IMR-90 (cell line): Measurements from ENCODE around the gene CNNM1. TPM values are rescaled to one million over a fixed set of nuclear protein-coding genes. Genes with fewer than 3 reads are reported as not detected.

Experiments
- ATAC-seq: fragments of 200-7000 bp; cut with Tn5 transposase; 2 replicates; pipeline ENCODE4 v1.9.1; 2020; ENCODE audit warnings: low read depth, mild to moderate bottlenecking, moderate library complexity
- BruUV-seq: library from RNA; stranded (reverse); fragments of 400-500 nt; replicated peaks from 2 replicates; lab custom pipeline; 2021; lab: Mats Ljungman, UMichigan
- CTCF ChIA-PET: fragments of 300-600 bp; formaldehyde crosslinking; extraction: SDS; loops from one replicate; lab custom pipeline; 2021; ENCODE audit warnings: antibody characterized with exemption; lab: Yijun Ruan, JAX
- POLR2A ChIA-PET: fragments of 300-600 bp; sonication (Branson Sonifier 250); formaldehyde crosslinking; loops from one replicate; lab custom pipeline; 2022; ENCODE audit warnings: antibody characterized with exemption; ENCODE audit not compliant: unreplicated experiment; lab: Charles Lee
- DNase-seq: peaks from one replicate; pipeline ENCODE4 v3.0.0; 2013
- H2AFZ ChIP-seq: replicated peaks from 2 replicates; pipeline ENCODE3; 2013; ENCODE audit warnings: low read length, mild to moderate bottlenecking; ENCODE audit not compliant: poor library complexity
- H2AK5ac ChIP-seq: 2 replicates; pipeline ENCODE4 v1.6.1; 2013; ENCODE audit warnings: low read depth, low read length, inconsistent platforms
- H2AK9ac ChIP-seq: replicated peaks from 2 replicates; pipeline ENCODE3; 2013; ENCODE audit warnings: mild to moderate bottlenecking, low read depth, low read length, moderate library complexity; ENCODE audit not compliant: poor library complexity
- H2BK120ac ChIP-seq: 2 replicates; pipeline ENCODE4 v1.6.1; 2013; ENCODE audit warnings: low read depth, low read length, inconsistent platforms
- H2BK15ac ChIP-seq: 3 replicates; pipeline ENCODE4 v1.6.1; 2013; ENCODE audit warnings: low read depth, low read length, inconsistent platforms
- H2BK20ac ChIP-seq: 2 replicates; pipeline ENCODE4 v1.6.1; 2013; ENCODE audit warnings: low read depth, mild to moderate bottlenecking, inconsistent platforms, low read length, moderate library complexity
- H2BK5ac ChIP-seq: 2 replicates; pipeline ENCODE4 v1.6.1; 2013; ENCODE audit warnings: mild to moderate bottlenecking, low read depth, low read length, inconsistent platforms; ENCODE audit not compliant: poor library complexity, severe bottlenecking
- H3K14ac ChIP-seq: replicated peaks from 2 replicates; pipeline ENCODE4 v1.6.1; 2013; ENCODE audit warnings: low read depth, low read length, inconsistent platforms
- H3K18ac ChIP-seq: 2 replicates; pipeline ENCODE4 v1.6.1; 2013; ENCODE audit warnings: low read depth, low read length, control low read depth
- H3K23ac ChIP-seq: 2 replicates; pipeline ENCODE4 v1.6.1; 2013; ENCODE audit warnings: low read depth, low read length, inconsistent platforms
- H3K27ac ChIP-seq: 2 replicates; pipeline ENCODE4 v1.5.1; 2013; ENCODE audit warnings: mild to moderate bottlenecking, control low read depth, low read length; ENCODE audit not compliant: insufficient read depth
- H3K27me3 ChIP-seq: 2 replicates; pipeline ENCODE4 v1.6.1; 2013; ENCODE audit warnings: low read length; ENCODE audit not compliant: control insufficient read depth, insufficient read depth
- H3K36me3 ChIP-seq: 2 replicates; pipeline ENCODE4 v1.6.1; 2013; ENCODE audit warnings: low read length, mixed read lengths; ENCODE audit not compliant: control insufficient read depth, insufficient read depth
- H3K4ac ChIP-seq: 2 replicates; pipeline ENCODE4 v1.6.1; 2013; ENCODE audit warnings: low read depth, low read length, inconsistent platforms
- H3K4me1 ChIP-seq: 2 replicates; pipeline ENCODE4 v1.6.1; 2013; ENCODE audit warnings: low read length, mixed read lengths; ENCODE audit not compliant: control insufficient read depth, insufficient read depth
- H3K4me2 ChIP-seq: 2 replicates; pipeline ENCODE4 v1.6.1; 2013; ENCODE audit warnings: low read depth, mild to moderate bottlenecking, control low read depth, low read length, moderate library complexity
- H3K4me3 ChIP-seq: 2 replicates; pipeline ENCODE4 v1.5.1; 2013; ENCODE audit warnings: low read depth, mild to moderate bottlenecking, control low read depth, low read length, moderate library complexity; ENCODE audit not compliant: insufficient read depth
- H3K56ac ChIP-seq: 2 replicates; pipeline ENCODE4 v1.6.1; 2013; ENCODE audit warnings: low read length, inconsistent platforms; ENCODE audit not compliant: insufficient read depth; ENCODE audit errors: extremely low read depth
- H3K79me1 ChIP-seq, 2 experiments: 2 replicates each; pipeline ENCODE4 v1.6.1; 2013; ENCODE audit warnings: low read length in 2 of 2, inconsistent platforms in 1 of 2, low read depth in 1 of 2
- H3K9ac ChIP-seq: 2 replicates; pipeline ENCODE4 v1.6.1; 2013; ENCODE audit warnings: low read depth, low read length, control low read depth
- H3K9me1 ChIP-seq: 2 replicates; pipeline ENCODE4 v1.6.1; 2013; ENCODE audit warnings: low read length, inconsistent platforms; ENCODE audit not compliant: insufficient read depth
- H3K9me3 ChIP-seq: 2 replicates; pipeline ENCODE4 v1.6.1; 2013; ENCODE audit warnings: low read length; ENCODE audit not compliant: control insufficient read depth, insufficient read depth
- H4K20me1 ChIP-seq: 2 replicates; pipeline ENCODE4 v1.6.1; 2013; ENCODE audit warnings: low read length, inconsistent platforms; ENCODE audit not compliant: insufficient read depth
- H4K5ac ChIP-seq: 2 replicates; pipeline ENCODE4 v1.6.1; 2013; ENCODE audit warnings: mild to moderate bottlenecking, low read depth, low read length, control low read depth
- H4K8ac ChIP-seq, 2 experiments: 2 replicates each; pipeline ENCODE4 v1.6.1; 2013; ENCODE audit warnings: low read depth in 2 of 2, low read length in 2 of 2, control low read depth in 1 of 2, inconsistent platforms in 1 of 2
- H4K91ac ChIP-seq: 2 replicates; pipeline ENCODE4 v1.6.1; 2013; ENCODE audit warnings: low read depth, low read length, inconsistent platforms; ENCODE audit not compliant: insufficient read depth
- CEBPB ChIP-seq: IDR thresholded peaks from 2 replicates; pipeline ENCODE4 v1.6.1; 2012; ENCODE audit warnings: low read depth, low read length, improper control_type of control experiment
- FOS ChIP-seq: fragments of 150-350 bp; IDR thresholded peaks from 2 replicates; pipeline ENCODE4 v1.6.1; 2016; ENCODE audit warnings: low read depth, low read length
- MAFK ChIP-seq: IDR thresholded peaks from 2 replicates; pipeline ENCODE4 v1.6.1; 2012; ENCODE audit warnings: low read depth, low read length, improper control_type of control experiment
- MAZ ChIP-seq: IDR thresholded peaks from 2 replicates; pipeline ENCODE4 v1.6.1; 2012; ENCODE audit warnings: low read depth, mild to moderate bottlenecking, low read length, improper control_type of control experiment, moderate library complexity, borderline replicate concordance
- POLR2A ChIP-seq: IDR thresholded peaks from 2 replicates; pipeline ENCODE4 v1.6.1; 2012; ENCODE audit warnings: mild to moderate bottlenecking, low read depth, low read length
- WGBS, 2 experiments: methylation state at CpG; one replicate each; pipeline versions ENCODE4 v1.1.5 to v1.1.7; 2013; ENCODE audit warnings: missing lambda C conversion rate in 2 of 2; ENCODE audit not compliant: insufficient read length in 1 of 2; ENCODE audit errors: extremely low coverage in 2 of 2; 5-methylcytosine and 5-hydroxymethylcytosine counted together
- dilution Hi-C: fragments of 300-500 bp; cut with HindIII; formaldehyde crosslinking; loops from one replicate; pipeline ENCODE4 v1.14.3; 2018; ENCODE audit warnings: low sequenced_read_pairs; ENCODE audit not compliant: unreplicated experiment
- in situ Hi-C: fragments of 300-500 bp; cut with MboI; formaldehyde crosslinking; loops from 3 replicates; pipeline ENCODE4 v1.14.3; 2019; ENCODE audit warnings: low sequenced_read_pairs, inconsistent platforms, mixed read lengths
- intact Hi-C: fragments of 100-400 bp; cut with micrococcal nuclease; formaldehyde crosslinking; loops from 2 replicates; pipeline ENCODE4 v1.10.0; 2022
- polyA plus RNA-seq, 3 experiments: library from polyadenylated mRNA; depleted of rRNA; stranded (reverse); fragments of >200 nt; gene quantifications; 2 replicates each; pipeline ENCODE4 v1.2.3, GENCODE V29; 2012; ENCODE audit warnings: low replicate concordance in 1 of 3
- total RNA-seq: library from RNA; depleted of rRNA; stranded (reverse); fragments of >200 nt; gene quantifications from 2 replicates; pipeline ENCODE4 v1.2.3, GENCODE V29; 2012

The CNNM1 gene
- total and polyA plus RNA-seq, 2 of the 4 experiments (the other 2 are of a cell fraction): 0.18 to 0.39 TPM

DNA sequence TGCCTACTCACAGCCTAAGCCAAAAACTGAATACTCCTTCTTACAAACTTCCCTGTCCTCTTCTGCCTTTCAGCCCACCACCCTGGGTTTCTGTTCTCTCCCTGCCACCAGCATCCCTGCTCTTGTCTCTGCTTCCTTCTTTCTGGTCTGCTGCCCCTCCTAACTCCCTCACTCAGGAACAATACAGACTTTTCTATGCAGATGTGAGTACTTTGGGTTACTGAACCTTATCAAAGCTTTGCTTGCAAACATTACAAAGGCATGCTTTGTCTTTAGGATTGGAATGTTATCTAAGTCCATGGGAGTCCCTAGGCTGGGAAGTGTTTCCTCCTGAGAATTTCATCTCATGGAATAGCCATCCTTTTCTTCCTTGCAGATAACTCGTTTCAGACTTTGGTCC lies 28.9 kb downstream of the CNNM1 start:
- Histone ChIP-seq H3K27ac (no peak overlapping the region), H3K79me1 (no peaks in the 10 kb centered on the region), H3K36me3 (no peaks in the 10 kb centered on the region), H2BK15ac (no peak overlapping the region), H2BK5ac (no peak overlapping the region), H2AK5ac (no peak overlapping the region), H2AFZ (peak overlapping the region; percentile 27), H3K4me1 (no peaks in the 10 kb centered on the region), H3K4me3 (no peak overlapping the region), H3K27me3 (no peaks in the 10 kb centered on the region; the same call in 1 of the 2 replicates), H3K4ac (no peak overlapping the region), H3K56ac (no peak overlapping the region), H2BK20ac (no peak overlapping the region), H3K9me3 (no peaks in the 10 kb centered on the region), H3K18ac (no peak overlapping the region), H4K91ac (no peak overlapping the region), H3K14ac (no peak overlapping the region), H3K9ac (no peak overlapping the region), H3K23ac (no peak overlapping the region), H3K4me2 (no peak overlapping the region), H4K20me1 (no peaks in the 10 kb centered on the region), H4K5ac (no peak overlapping the region), H2AK9ac (no peak overlapping the region), H4K8ac (no peak overlapping the region), H2BK120ac (no peak overlapping the region), H3K9me1 (no peaks in the 10 kb centered on the region)
- no CpG with 5 or more reads among the region's 1 CpG for WGBS, 2 experiments
- no TSS peak for BruUV-seq
- dilution Hi-C loops: no loop called here
- CTCF ChIA-PET: no interaction called here
- POLR2A ChIA-PET: no interaction called here
- intact Hi-C loops: no loop called here
- in situ Hi-C loops: no loop called here
- ATAC-seq (no peak), DNase-seq (no peak)
- TF ChIP-seq POLR2A (no peak), CEBPB (no peak), FOS (no peak), MAFK (no peak), MAZ (no peak)
